Testis (tissue), 2 donors: ENCODE measurements around the gene MED16.

ENCODE experiments used
- POLR2A ChIP-seq: fragments of 450-650 bp; IDR thresholded peaks from one replicate; pipeline ENCODE4 v1.6.1; 2017; ENCODE audit warnings: antibody characterized with exemption, mild to moderate bottlenecking, moderate library complexity
- TF ChIP-seq, protein P1 (sequence below), 3 experiments: fragments of 450-650 bp in 2 of 3; fragments of 200-600 bp in 1 of 3; sonication (generic) in 1 of 3; IDR thresholded peaks; one replicate each; pipeline ENCODE4 v1.5.1; 2016 to 2019; ENCODE audit warnings: antibody characterized with exemption in 3 of 3, mild to moderate bottlenecking in 2 of 3, moderate library complexity in 1 of 3

DNA sequence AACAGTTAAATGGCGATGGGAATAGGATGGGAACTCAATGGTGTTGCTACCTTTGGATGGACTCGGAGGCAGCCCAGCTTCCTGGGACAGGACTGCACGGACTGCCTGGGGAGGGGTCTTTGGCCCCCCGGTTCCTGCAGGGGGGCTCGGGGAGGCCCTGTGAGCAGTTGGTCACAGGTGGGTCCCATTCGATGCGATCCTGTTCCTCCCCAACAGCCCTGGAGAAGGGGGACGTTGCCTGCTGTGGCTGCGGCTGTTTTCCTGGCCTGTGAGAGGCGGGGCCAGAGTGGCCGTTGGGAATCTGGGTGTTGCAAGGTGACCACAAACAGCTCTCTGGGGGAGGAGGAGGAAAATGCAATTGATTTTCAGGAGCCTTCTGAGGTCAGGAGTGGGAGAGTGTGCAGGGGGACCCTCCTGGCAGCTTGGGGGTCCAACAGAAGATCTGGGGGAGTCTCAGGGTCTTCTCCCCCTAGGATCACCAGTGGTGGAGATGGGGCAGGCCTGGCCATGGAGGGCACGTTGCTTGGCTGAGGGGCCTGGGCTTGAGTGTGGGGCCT lies 69.3 kb downstream of the MED16 start:
- TF ChIP-seq, protein P1, sequence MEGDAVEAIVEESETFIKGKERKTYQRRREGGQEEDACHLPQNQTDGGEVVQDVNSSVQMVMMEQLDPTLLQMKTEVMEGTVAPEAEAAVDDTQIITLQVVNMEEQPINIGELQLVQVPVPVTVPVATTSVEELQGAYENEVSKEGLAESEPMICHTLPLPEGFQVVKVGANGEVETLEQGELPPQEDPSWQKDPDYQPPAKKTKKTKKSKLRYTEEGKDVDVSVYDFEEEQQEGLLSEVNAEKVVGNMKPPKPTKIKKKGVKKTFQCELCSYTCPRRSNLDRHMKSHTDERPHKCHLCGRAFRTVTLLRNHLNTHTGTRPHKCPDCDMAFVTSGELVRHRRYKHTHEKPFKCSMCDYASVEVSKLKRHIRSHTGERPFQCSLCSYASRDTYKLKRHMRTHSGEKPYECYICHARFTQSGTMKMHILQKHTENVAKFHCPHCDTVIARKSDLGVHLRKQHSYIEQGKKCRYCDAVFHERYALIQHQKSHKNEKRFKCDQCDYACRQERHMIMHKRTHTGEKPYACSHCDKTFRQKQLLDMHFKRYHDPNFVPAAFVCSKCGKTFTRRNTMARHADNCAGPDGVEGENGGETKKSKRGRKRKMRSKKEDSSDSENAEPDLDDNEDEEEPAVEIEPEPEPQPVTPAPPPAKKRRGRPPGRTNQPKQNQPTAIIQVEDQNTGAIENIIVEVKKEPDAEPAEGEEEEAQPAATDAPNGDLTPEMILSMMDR (IDR thresholded peaks at IDR 0.05) = no peak
- no peak for TF ChIP-seq POLR2A
